HG03575 (cell line): Measurements from ENCODE around the gene ARCN1.
"Not testable (repeated sequence)": the region's sequence is repeated elsewhere in the genome, so short reads cannot be mapped to it uniquely, and the experiment has no call there.

ENCODE experiments used
- ATAC-seq: cut with Tn5 transposase; IDR thresholded peaks from one replicate; pipeline ENCODE4 v1.9.1; 2021; ENCODE audit not compliant: unreplicated experiment, insufficient number of reproducible peaks, low FRiP score; ENCODE audit errors: extremely low read depth

Gene ARCN1

DNA sequence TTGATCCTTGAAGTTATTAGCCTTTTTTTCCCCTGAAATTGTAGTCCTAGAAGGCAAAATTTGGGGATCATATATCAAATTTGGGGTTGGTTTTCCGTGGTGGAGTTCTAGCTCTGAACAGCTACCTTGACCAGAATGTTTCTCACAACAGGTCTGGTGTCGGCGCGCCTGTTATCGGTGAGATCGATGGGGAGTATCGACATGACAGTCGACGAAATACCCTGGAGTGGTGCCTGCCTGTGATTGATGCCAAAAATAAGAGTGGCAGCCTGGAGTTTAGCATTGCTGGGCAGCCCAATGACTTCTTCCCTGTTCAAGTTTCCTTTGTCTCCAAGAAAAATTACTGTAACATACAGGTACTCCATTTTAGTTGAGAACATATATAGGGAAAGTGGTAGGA, 25.3 kb downstream of the ARCN1 start:
- ATAC-seq: no peak

DNA sequence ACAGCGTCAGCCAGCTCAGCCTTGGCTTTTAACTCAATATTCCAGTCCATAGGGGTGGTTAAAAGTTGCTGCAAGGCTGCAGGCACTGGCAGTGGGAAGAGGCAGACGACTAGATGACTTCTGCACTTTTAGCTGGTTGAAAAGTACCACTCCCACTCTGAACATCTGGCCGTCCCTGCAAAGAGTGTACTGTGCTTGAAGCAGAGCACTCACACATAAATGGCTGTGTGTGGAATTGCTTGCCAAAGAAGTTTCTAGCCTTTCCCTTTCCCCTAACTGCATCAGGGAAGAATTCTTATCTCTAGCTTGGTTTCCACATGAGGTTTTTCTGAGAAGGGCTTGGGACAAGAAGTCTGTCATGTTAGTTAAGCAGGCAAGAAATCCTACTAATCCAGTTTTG, 30.1 kb downstream of the ARCN1 start:
- no peak for ATAC-seq

DNA sequence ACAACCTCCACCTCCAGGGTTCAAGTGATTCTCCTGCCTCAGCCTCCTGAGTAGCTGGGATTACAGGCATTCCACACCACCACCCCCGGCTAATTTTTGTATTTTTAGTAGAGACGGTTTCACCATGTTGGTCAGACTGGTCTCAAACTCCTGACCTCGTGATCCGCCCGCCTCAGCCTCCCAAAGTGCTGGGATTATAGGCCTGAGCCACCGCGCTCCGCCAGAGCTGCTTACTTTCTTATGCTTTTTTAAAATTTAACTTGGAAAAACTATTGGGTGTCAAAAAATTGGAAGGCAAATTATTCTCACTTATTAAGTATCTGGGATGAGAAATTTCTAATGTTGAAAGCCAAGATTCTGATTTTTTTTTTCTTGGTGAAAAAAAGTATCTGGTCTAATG, 31.5 kb downstream of the ARCN1 start:
- not testable (repeated sequence) for ATAC-seq

DNA sequence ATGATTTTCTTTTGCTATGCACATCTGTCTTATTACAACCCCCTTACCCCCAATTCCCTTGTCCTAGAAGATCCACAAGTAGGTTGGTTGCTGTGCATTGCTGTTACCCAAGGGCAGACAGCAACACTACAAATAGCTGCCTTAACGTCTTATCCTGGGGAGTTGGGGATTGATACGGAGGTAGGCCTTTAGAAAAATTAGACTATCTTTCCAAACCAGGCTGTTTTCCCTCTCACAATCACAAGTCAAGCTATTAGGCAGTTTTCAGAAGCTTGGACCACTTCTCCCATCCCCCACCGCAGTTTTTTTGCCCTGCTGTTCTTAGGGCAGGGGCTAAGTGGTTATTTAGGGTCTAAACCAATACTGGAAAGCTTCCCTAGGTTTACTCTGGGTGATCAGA, 32.4 kb downstream of the ARCN1 start:
- no peak for ATAC-seq

DNA sequence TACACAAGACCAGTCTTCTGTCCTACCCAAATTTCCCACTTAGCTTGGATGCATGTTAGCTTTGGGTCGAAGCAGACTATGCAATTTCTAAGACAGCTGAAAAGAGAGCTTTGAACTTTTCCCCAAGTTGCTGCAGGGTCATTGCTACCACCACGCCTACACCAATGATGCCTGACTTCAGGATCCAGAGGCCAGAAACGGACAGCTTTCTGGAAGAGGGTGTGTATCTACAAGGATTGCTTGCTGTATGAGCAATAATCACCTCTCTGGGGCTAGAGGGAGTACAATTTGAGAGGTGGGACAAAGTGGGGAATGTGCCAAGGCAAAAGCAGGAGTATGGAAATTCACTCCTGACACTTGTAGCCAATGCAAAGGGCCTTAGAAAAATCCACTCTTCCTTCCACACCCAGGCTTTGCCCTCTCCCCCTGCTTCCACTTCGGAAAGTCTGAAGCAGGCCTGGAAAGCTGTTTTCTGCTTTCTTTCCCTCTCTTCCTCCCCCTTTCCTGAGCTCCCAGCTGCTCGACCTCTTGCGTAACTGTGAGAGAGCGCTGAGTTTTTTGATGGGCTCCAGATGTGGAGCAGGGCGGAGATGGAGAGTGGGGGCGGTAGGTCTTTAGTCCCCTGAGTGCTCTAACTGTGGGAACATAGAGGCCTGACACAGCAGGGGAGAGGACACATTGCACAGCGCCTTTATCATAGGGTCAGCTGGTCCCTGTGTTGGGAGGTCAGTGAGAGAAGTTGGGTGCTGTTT, 33.1 kb downstream of the ARCN1 start:
- ATAC-seq: no peak

DNA sequence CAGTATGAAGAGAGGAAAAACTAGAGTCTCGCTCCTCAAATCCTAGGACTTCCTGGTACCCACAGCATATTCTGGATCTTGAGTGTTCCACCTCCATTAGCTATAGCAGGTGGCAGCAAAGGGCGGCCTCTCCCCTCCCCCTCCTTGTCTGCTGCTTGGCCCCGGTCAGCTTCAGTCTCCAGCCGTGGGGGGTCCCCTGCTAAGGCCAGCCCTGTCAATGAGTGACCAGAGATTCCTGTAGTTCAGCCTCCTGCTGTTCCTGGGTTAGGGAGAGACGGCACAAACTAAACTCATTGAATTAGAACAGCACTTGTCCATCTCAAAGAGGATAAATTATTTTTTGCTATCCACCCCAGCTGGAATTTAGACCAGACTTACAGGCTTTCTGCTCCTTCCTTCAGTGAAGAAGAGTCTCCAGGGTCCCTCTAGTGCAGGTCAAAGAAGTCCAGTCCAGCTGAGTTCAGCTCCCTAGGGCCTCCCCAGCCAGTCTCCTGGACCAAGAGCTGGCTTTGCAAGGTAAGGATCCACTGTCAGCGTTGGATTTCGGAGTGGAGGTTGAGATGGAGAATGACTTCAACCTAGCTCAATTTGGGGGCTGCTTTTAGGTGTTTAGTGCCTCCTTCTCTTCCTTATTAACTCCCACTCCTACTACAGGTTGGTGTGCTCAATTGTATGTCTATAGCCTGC, 34.1 kb downstream of the ARCN1 start:
- no peak for ATAC-seq

DNA sequence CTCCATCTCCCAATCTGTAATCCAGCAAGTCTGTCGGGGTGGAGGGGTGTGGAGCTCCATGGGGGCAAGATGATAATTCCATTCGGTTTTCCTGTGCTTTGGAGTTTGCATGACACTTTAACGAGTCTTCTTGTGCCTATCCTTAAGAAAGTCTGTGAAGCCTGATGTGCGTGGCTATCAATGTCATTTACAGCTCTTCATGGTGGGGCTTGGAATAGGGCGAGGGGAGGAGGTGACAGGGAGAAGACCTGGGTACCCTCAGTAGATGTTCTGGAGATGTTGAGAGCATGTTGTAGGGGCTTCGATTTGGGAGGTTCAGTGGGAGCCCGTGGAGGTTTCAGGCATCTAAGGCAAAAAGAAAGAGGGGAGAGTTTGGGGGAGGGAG, 34.6 kb downstream of the ARCN1 start:
- ATAC-seq: no peak

DNA sequence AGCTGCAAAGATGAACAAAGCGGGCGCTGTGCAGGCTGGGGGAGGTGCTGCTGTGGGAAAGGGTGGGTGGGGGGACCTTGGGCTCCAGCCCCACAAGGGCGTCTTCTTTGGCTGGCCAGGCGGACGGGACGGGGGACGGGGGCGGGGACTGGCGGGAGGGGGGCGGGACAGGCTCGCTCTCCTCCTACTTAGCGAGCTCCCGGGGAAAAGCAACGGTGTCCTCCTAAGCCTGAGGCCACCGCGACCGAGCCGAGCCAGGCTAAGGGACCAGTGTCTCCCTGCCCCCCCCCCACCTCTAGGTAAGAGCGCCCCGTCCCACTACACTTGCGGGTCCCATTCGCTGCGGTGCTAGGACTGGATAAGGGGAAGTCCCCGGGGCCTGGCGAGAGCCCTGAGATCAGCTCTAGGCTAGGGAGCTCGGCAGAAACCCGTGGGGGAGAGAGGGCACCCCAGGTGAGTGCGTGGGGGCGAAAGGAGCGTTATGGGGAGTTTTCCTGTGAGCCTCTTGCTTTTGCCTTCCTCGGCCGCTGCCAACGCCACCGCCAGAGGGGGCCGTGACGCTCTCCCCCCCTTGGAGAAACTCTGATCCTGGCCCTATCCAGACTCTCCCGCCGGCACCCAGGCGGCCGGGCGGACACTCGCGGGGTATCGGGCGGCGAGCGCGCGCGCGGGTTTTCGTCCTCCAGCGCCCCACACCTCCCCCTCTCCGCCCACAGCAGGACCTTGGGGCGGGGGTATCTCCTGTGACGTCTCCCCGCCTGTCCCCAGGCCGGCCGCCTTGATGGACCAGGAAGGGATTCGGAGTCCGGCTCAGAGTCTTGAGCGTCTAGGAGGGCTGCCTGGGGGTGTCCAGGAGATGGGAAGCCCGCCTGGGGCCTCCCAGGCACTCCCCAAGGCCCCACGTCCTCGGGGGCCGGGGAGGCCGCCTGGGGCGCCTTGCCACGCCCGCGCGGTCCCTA, 35.5 kb downstream of the ARCN1 start, which contains the start of gene PHLDB1:
PHLDB1 (plus strand) TSS at position 215 of the 959 bp plus-strand sequence. CDS start 6,222 bp downstream, outside the sequence.
- ATAC-seq: no peak

DNA sequence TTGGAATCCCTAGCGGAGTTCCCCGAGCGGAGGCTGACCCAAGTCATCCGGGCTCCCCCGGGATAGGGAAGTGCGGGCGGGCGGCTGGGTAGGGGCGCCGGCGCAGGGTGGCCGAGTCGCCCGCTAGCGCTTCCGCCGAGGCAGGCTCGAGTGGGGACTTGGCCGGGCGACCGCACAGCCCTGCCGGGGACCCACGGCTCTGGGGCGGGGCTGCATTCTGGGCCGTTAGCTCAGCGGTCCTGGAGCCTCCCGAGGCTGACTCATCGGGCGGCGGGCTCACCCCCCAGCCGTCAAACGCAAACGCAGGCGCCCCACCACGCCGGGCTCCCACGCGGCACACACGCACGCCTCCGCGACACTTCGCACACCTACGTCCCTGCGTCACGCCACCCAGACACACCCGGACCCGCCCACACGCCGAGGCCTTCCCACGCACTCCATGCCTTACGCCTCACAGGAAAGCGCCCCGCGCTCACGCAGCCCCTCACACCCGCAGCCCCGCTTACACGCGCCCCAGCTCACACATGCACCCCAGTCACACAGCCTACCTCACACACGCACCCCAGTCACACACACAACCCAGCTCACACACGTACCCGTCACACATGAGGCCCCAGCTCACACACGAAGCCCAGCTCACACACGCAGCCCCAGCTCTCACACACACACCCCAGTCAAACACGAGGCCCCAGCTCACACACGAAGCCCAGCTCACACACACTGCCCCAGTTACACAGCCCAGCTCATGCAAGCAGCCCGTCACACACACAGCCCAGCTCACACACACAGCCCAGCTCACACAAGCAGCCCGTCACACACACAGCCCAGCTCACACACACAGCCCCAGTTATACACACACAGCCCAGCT, 36.4 kb downstream of the ARCN1 start:
- ATAC-seq: no peak

DNA sequence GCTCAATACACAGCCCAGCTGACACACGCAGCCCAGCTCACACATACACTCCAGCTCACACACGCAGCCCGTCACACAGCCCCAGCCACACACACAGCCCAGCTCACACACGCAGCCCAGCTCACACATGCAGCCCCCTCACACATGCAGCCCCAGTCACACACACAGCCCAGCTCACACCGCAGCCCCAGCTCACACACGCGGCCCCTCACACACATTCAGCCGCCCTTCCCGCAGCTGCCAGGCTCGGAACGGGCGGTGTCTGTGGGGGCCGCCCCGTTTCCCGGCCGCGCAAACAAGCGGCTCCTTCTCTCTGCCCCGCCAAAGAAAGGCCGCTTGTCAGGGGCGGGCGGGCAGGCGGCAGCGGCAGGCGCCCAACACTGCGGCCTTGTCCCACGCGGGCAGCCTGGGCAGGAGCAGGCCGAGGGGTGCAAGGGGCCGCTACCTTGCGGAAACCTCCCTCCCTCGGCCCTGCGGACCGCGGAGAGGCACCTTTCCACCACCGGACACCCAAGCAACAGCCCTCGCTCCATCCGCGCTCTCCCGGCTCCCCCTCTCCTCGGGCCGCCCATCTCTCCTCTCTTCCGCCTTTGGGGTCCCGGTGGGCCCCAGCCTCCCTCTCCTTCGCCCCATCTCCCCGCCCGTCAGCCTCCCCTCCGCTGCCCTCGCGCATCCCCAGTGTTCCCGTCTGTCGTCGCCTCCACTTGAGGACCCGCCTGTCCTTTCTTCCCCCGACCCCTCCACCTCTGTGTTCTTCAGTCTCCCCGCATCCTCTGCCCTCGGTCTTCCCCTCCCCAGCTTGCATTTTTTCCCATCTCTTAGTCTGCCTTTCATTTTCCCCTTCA, 37.4 kb downstream of the ARCN1 start:
- ATAC-seq: no peak

DNA sequence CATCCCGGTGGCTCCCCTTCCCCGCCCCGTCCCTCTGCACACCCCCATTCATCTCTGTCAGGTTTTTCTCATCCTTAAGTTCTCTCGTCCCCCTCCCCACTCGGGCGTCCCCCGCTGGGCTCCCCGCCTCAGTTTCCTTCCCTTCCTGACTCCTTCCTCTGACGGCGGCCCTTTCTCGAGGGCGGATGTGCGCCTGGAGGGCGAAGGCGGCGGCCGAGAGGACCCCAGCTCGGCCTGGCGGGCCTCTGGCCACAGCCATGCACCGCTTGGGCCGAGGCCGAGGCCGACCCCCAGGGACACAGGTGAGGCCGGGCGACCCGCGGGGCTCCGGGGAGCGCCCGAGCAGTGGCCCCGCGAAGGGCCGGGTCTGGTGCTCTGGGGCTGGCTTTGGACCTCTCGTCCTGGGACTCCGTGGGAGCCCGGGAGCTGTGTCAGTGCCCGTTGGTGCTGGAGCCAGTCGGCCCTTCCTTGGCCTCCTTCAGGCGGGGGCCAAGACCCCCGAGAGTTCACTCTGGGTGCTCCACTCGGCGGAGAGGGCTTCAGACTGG, 38.1 kb downstream of the ARCN1 start:
- ATAC-seq: no peak

DNA sequence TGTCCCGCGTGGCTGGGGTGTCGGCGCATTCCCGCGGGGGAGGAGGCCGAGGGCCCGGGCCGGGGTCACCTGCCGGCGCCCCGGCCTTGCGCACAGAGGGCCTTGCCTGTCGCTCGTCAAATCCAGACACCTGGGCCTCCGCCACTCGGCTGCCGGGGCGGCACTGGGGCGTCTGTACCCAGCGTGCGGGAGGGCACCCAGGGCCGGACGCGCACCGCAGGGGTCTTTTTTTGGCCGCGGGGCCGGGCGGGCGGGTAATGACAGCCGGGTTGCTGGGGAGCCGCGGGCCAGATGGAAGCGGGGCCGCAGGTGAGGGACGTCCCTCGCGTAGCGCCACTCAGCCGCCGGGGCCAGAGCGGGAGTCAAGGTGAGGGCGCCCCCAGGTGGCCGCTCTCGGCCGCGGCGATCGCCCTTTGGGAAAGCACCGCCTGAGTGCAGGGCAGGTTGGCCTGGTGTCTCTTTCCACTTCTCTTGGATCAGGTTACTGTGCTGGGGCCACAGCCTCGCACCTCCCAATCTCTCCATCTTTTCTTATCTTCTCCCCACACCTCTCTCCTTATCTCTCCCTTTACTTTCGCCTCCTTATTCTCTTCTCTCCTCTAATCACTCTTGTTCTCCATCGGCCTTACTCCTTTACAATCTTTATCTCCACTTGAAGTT, 38.7 kb downstream of the ARCN1 start:
- ATAC-seq: no peak

DNA sequence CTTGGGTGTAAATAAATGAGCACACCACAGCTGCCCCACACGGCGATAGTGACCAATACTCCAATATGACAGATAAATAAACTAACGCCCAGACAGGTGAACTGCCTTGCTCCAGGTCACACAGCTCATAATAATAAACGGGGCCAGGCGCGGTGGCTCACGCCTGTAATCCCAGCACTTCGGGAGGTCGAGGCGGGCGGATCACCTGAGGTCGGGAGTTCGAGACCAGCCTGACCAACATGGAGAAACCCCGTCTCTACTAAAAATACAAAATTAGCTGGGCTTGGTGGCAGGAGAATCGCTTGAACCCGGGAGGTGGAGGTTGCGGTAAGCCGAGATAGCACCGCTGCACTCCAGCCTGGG, 39.2 kb downstream of the ARCN1 start:
- not testable (repeated sequence) for ATAC-seq

DNA sequence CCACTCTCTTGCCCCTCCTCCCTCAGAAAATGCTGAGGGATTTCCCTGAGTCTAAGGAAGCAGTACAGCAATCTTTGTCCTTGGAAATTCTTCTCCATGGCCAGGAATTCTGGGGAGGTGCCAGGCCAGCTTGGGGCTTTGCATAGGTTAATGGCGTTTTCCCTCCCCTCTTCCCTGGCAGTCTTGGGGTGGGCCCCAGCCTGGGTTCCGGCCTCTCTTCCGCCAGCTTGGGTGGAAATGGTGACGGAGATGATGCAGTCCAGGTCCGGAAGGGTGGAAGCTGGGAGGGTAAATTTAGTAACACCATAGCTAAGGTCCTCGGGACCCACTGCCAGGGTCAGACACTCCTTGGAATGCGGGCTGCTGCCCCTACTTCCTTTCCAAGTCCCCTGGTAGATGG, 40.2 kb downstream of the ARCN1 start:
- ATAC-seq: no peak

DNA sequence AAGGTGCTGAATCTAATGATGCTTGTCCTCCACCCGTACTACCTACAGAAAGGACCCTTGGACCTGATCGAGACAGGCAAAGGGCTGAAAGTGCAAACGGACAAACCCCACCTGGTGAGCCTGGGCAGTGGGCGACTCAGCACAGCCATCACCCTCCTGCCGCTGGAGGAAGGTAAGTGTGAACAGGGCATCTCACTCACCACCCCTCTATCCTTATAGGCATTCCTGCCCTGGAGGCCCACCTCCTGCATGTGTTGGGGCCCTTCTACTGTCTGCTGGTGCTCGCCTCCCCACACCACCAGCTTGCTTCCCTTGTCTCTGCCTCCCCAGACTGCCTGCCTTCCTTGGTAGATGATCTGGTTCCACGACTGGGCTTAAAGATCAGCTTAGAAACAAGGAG, 42.3 kb downstream of the ARCN1 start:
- no peak for ATAC-seq

DNA sequence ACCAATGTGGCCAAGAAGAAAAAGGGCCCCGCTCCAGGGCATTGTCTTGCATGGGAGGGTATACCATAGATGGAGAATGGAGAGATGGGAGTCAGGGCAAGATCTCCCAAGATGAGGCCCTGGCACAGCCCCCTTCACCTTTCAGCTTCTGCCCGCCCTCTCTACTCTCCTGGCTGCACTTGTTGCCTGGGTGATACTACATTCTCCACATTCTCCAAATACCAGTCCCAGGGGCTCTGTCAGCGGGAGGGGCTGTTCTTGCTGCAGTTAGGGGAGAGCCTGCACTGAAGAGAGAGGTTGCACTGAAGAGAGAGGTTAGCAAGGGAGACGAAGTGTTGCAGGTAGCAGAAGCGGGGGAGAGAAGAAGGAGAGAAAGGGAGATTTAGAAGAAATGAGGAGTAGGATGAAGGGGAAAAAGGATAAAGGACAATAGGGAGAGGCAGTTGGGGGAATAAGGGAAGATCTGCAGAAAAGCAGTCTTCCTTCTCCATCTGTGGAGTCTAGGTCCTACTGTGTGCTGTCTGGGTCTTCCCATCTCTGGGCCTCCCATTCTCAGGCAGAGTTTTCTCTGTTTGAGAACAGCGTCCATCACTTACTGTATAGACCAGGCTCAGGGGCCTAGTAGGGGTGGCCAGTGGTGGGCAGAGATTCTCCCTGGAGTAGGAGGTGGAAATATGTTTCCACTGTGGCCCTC, 43.2 kb downstream of the ARCN1 start:
- no peak for ATAC-seq

DNA sequence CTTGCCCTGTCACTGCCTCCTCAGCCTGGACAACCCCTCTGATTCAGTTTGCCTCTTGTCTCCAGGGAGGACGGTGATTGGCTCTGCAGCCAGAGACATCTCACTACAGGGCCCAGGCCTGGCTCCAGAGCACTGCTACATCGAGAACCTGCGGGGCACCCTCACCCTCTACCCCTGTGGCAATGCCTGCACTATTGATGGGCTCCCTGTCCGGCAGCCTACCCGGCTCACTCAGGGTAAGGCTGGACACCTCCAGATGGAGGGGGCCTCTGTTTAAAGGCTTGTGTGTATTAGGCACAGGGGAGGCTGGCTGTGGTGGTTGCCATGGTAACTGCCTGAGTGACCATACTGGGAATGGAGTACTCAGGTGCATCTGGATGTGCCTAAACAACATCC, 43.8 kb downstream of the ARCN1 start:
- ATAC-seq: no peak
